HepG2 (cell line): Measurements from ENCODE around the gene LDLR.

Source experiments
- ATF1 ChIP-seq: IDR thresholded peaks from 2 replicates; pipeline ENCODE4 v1.6.1; 2016; ENCODE audit warnings: mild to moderate bottlenecking, control low read depth
- CC2D1A ChIP-seq: sonication (generic); formaldehyde crosslinking; IDR thresholded peaks from 2 replicates; pipeline ENCODE4 v1.8.1; 2023; ENCODE audit warnings: mild to moderate bottlenecking, missing genetic modification reagents
- CHD2 ChIP-seq: IDR thresholded peaks from 2 replicates; pipeline ENCODE4 v1.6.1; 2011; ENCODE audit warnings: low read depth, low read length, improper control_type of control experiment
- CREM ChIP-seq, 2 experiments: sonication (generic) in 1 of 2; formaldehyde crosslinking in 1 of 2; IDR thresholded peaks; 2 replicates each; pipeline versions ENCODE4 v1.4.0 to v1.6.1; 2016 to 2020; ENCODE audit warnings: antibody characterized with exemption in 1 of 2, mild to moderate bottlenecking in 1 of 2, missing genetic modification reagents in 1 of 2
- EP300 ChIP-seq, 3 experiments: sonication (generic) in 1 of 3; formaldehyde crosslinking in 1 of 3; IDR thresholded peaks; 2 replicates each; pipeline versions ENCODE4 v1.5.1 to v1.6.1; 2011 to 2020; ENCODE audit warnings: low read depth in 2 of 3, low read length in 2 of 3, borderline replicate concordance in 1 of 3, improper control_type of control experiment in 1 of 3, mild to moderate bottlenecking in 1 of 3, missing genetic modification reagents in 1 of 3, moderate library complexity in 1 of 3
- KDM3A ChIP-seq: IDR thresholded peaks from 2 replicates; pipeline ENCODE4 v1.6.1; 2018; ENCODE audit warnings: low read depth, missing compliant biosample characterization
- MLLT10 ChIP-seq: sonication (generic); formaldehyde crosslinking; IDR thresholded peaks from 2 replicates; pipeline ENCODE4 v1.4.0; 2020; ENCODE audit warnings: missing genetic modification reagents
- ZNF543 ChIP-seq: sonication (generic); formaldehyde crosslinking; IDR thresholded peaks from 2 replicates; pipeline ENCODE4 v1.4.0; 2020; ENCODE audit warnings: mild to moderate bottlenecking, missing genetic modification reagents

DNA sequence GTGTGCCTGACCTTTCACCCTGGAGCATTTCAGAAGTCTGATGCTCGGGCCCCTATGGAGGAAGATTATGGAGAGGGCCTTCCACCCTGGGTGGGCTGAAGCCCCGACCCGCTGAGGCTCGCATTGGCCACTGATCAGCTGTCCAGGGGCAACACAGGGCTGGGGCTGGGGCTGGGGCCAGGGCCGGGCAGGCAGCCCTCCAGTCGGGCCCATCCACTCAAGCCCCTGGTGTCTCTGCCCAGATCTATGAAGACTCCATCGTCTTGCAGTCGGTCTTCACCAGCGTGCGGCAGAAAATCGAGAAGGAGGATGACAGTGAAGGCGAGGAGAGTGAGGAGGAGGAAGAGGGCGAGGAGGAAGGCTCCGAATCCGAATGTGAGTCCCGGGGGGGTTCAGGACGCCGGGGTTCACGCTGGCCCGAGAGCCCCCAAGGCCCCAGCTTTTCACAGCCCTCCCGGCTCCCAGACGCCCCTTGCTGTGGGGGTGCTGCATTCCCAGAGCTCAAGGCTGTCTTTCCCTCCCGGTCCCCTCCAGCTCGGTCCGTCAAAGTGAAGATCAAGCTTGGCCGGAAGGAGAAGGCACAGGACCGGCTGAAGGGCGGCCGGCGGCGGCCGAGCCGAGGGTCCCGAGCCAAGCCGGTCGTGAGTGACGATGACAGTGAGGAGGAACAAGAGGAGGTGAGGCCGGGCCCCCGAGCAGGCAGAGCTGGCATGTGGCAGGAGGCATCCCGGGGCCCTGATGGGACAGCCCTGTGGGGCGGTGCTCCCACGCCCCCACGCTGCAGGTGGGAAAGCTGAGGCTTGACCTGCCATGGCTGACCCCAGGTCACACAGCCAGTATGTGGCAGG is 29.5 kb upstream of the LDLR start:
- no peak for TF ChIP-seq CC2D1A (CRISPR knock-in tag)
- no peak for TF ChIP-seq ATF1 (CRISPR knock-in tag)
- TF ChIP-seq CREM (IDR thresholded peaks at IDR 0.05), result no peak
- TF ChIP-seq CREM (CRISPR knock-in tag; IDR thresholded peaks at IDR 0.05), result no peak
- TF ChIP-seq MLLT10 (CRISPR knock-in tag), result no peak
- TF ChIP-seq CHD2, result no peak
- no peak for TF ChIP-seq KDM3A (CRISPR knock-in tag)
- no peak for TF ChIP-seq ZNF543 (CRISPR knock-in tag)
- TF ChIP-seq EP300 (IDR thresholded peaks at IDR 0.05; ENCODE audit: low read depth in 2 of 2, low read length in 2 of 2), result no peak
- TF ChIP-seq EP300 (CRISPR knock-in tag; IDR thresholded peaks at IDR 0.05; ENCODE audit: borderline replicate concordance), result no peak
